Fibroblast of skin of left quadriceps (primary cell): ENCODE measurements around the gene MPPED1.

ENCODE experiments used
- DNase-seq, 2 experiments: peaks; one replicate each; pipeline ENCODE4 v3.0.0-alpha.2; 2013; ENCODE audit warnings: low read depth in 2 of 2

Gene MPPED1

GRCh38 chr22:43392385-43392989, 19.3 kb upstream of the MPPED1 start:
- no peak for DNase-seq

- no peak for DNase-seq
Observed at GRCh38 chr22:43393132-43393843, 18.5 kb upstream of the MPPED1 start.

GRCh38 chr22:43393844-43394474, 17.9 kb upstream of the MPPED1 start:
- DNase-seq = no peak

- no peak for DNase-seq
Observed at GRCh38 chr22:43395086-43395695, 16.6 kb upstream of the MPPED1 start.

GRCh38 chr22:43396321-43396933, 15.4 kb upstream of the MPPED1 start:
- DNase-seq = no peak

- no peak for DNase-seq
Observed at GRCh38 chr22:43396934-43397457, 14.8 kb upstream of the MPPED1 start.

- no peak for DNase-seq
Observed at GRCh38 chr22:43397766-43398165, 14.0 kb upstream of the MPPED1 start.

- DNase-seq = no peak
Observed at GRCh38 chr22:43398246-43398645, 13.6 kb upstream of the MPPED1 start.

GRCh38 chr22:43398910-43399309, 12.9 kb upstream of the MPPED1 start:
- DNase-seq = no peak

- DNase-seq = no peak
Observed at GRCh38 chr22:43399338-43399979, 12.4 kb upstream of the MPPED1 start.

GRCh38 chr22:43399980-43400358, 11.8 kb upstream of the MPPED1 start:
- no peak for DNase-seq

- no peak for DNase-seq
Observed at GRCh38 chr22:43400449-43400848, 11.4 kb upstream of the MPPED1 start.

GRCh38 chr22:43401233-43401632, 10.6 kb upstream of the MPPED1 start:
- DNase-seq = no peak

- DNase-seq = no peak
Observed at GRCh38 chr22:43401661-43402060, 10.2 kb upstream of the MPPED1 start.

GRCh38 chr22:43402128-43402527, 9.7 kb upstream of the MPPED1 start:
- no peak for DNase-seq

GRCh38 chr22:43404673-43405385, 7.0 kb upstream of the MPPED1 start:
- DNase-seq = no peak

- DNase-seq = no peak
Observed at GRCh38 chr22:43406186-43406790, 5.5 kb upstream of the MPPED1 start.

- DNase-seq = no peak
Observed at GRCh38 chr22:43407591-43407990, 4.2 kb upstream of the MPPED1 start.

GRCh38 chr22:43408009-43408408, 3.8 kb upstream of the MPPED1 start:
- DNase-seq = no peak

GRCh38 chr22:43409046-43409445, 2.8 kb upstream of the MPPED1 start:
- DNase-seq = no peak

GRCh38 chr22:43409800-43410199, 2.0 kb upstream of the MPPED1 start:
- DNase-seq = no peak
